Fibroblast of lung (primary cell): ENCODE measurements around the gene MUS81.

Experiments used
- EZH2 ChIP-seq: IDR thresholded peaks from 2 replicates; pipeline ENCODE4 v1.5.1; 2012; ENCODE audit warnings: low read length, control low read depth, mild to moderate bottlenecking; ENCODE audit errors: missing control alignments
- TF ChIP-seq, protein P1 (sequence below), 2 donors: IDR thresholded peaks in 1 of 2; conservative IDR thresholded peaks in 1 of 2; 1 replicate in 1 of 2; 2 replicates in 1 of 2; pipeline ENCODE4 v1.5.1; 2011 to 2012; ENCODE audit warnings: low read length in 2 of 2, control low read depth in 1 of 2, inconsistent platforms in 1 of 2, low read depth in 1 of 2, mild to moderate bottlenecking in 1 of 2

DNA sequence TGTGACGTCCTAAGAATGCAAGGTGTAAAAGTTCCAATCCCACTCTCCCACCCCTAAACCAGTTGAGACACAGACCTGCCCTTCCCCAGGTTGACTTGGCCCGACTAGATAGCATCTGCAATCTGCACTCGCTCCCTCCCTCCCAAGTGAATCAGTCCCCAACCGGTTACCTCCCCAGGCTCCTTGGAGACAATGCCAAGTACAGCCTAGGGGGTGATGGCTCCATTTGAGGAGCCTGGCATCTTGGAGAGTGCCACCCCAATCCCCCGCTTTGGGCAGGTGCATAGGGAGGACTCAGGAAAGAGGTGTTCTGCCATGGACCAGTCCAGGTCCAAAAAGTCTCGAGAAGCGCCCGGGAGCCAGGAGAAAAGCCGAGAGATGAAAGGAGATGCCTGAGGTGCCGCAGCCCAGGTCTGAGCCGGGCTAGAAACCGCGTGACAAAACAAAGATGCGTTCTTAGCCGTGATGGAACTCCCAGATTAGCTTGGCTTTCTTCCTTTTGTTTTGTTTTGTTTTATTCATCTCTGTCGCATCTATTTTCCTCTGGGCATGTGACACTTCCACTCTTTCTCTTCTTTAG lies 45.2 kb upstream of the MUS81 start:
- TF ChIP-seq, protein P1, sequence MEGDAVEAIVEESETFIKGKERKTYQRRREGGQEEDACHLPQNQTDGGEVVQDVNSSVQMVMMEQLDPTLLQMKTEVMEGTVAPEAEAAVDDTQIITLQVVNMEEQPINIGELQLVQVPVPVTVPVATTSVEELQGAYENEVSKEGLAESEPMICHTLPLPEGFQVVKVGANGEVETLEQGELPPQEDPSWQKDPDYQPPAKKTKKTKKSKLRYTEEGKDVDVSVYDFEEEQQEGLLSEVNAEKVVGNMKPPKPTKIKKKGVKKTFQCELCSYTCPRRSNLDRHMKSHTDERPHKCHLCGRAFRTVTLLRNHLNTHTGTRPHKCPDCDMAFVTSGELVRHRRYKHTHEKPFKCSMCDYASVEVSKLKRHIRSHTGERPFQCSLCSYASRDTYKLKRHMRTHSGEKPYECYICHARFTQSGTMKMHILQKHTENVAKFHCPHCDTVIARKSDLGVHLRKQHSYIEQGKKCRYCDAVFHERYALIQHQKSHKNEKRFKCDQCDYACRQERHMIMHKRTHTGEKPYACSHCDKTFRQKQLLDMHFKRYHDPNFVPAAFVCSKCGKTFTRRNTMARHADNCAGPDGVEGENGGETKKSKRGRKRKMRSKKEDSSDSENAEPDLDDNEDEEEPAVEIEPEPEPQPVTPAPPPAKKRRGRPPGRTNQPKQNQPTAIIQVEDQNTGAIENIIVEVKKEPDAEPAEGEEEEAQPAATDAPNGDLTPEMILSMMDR (conservative IDR thresholded peaks at IDR 0.05 in 1 of 2, IDR thresholded peaks at IDR 0.05 in 1 of 2; ENCODE audit: low read depth in 1 of 2, low read length in 2 of 2), result no peak
- TF ChIP-seq EZH2, result no peak
